HG03135 (cell line): ENCODE measurements around the gene CTCF.
"Not testable (repeated sequence)": the region's sequence is repeated elsewhere in the genome, so short reads cannot be mapped to it uniquely, and the experiment has no call there.

Experiments
- ATAC-seq: cut with Tn5 transposase; IDR thresholded peaks from one replicate; pipeline ENCODE4 v1.9.1; 2021; ENCODE audit warnings: mild to moderate bottlenecking, moderate library complexity; ENCODE audit not compliant: unreplicated experiment

Gene CTCF, protein sequence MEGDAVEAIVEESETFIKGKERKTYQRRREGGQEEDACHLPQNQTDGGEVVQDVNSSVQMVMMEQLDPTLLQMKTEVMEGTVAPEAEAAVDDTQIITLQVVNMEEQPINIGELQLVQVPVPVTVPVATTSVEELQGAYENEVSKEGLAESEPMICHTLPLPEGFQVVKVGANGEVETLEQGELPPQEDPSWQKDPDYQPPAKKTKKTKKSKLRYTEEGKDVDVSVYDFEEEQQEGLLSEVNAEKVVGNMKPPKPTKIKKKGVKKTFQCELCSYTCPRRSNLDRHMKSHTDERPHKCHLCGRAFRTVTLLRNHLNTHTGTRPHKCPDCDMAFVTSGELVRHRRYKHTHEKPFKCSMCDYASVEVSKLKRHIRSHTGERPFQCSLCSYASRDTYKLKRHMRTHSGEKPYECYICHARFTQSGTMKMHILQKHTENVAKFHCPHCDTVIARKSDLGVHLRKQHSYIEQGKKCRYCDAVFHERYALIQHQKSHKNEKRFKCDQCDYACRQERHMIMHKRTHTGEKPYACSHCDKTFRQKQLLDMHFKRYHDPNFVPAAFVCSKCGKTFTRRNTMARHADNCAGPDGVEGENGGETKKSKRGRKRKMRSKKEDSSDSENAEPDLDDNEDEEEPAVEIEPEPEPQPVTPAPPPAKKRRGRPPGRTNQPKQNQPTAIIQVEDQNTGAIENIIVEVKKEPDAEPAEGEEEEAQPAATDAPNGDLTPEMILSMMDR

DNA sequence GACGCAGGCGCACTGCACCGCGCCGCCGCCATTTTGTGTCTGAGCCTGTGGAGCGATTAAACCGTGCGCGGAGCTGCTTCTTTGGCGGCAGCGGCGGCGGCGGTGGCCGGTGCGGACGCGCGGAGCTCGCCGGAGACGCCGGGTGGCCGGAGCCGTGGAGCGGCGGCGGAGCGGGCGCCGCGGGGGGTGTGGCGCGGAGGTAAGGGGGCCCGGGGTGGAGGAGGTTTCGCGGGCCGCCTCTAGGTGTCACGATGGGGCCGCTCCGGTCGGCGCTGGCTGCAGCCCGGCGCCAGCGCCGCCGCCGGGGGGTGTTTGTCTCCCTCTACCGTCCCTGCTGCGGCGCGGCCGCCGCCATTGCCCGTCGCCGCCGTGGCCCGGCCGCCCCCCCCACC lies at the start of gene CTCF:
Gene CTCF, plus strand, starts transcription at position 1 of the 392 bp plus-strand sequence. CDS start 48,307 bp downstream, outside the sequence.
- peak; percentile 53 for ATAC-seq

DNA sequence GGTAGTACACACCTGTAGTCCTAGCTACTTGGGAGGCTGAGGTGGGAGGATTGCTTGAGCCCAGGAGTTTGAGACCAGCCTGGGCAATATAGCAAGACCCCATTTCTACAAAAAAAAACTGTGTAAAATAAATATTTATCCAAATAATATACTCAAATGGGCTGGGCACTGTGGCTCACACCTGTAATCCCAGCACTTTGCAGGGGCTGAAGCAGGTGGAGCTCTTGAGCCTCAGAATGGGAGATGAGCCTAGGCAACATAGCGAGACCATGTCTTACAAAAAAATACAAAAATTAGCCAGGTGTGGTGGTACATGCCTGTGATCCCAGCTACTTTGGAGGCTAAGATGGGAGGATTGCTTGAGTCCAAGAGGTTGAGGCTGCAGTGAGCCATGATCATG lies 48.4 kb upstream of the CTCF start:
- ATAC-seq: not testable (repeated sequence)

DNA sequence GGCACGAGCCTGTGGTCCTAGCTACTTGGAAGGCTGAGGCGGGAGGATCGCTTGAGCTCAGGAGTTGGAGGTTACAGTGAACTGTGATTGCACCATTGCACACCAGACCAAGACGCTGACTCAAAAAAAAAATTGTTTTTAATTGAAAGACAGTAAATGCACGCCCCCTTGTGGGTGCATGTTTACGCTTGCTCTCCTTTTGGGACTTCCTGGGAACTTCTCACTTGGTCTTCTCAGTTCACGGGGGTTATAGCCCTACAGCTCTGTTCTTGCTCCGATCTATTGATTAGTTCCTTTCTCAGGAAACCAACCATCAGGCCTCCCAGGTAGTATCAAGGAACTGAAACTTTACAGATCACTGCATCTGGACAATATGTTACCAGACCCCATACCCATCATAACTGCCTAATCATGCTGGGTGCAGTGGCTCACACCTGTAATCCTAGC lies 47.9 kb upstream of the CTCF start:
- ATAC-seq: no peak

DNA sequence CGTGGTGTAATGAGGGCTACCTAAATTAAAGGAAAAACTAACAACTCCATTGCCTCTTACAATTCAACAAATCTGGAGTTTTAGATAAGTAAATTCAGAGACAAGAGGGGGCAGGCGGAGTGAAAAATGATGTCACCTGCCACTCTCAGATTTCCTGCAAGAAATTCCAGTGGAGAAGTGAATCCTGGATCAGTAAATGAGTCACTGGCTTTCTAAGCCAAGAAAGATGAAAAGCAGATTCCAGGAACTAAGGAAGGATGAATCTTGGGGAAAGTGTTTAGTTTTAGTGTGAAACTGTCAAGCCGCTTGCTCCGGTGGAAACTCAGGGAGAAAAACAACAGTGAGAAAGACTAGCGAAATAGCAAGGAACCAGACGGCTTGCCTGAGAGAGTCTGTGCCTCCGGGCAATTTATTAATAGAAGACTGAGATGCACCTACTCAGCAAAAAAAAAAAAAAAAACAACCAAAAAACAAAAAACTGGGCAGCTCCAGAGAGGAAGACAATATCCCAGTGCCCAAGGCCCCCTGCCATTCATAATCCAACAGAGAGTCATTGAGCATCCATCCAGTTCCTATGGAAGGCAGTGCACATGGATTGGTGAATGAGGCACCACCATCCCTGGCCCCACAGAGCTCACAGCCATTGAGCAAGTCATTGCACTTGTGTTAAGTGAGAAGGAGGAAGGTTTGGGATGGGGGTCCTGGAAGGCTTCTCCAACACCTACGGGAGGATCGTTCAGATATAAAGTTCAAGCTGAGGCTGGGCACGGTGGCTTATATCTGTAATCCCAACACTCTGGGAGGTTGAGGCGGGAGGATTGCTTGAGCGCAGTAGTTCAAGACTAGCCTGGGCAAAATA lies 45.8 kb upstream of the CTCF start:
- no peak for ATAC-seq

DNA sequence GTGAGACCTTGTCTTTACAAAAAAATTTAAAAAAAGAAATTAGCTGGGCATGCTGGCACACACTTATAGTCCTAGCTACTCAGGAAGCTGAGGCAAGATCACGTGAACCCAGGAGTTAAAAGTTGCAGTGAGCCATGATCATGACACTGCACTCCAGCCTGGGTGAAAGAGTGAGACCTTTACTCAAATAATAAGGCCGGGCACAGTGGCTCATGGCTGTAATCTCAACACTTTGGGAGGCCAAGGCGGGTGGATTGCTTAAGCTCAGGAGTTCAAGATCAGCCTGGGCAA lies 45.2 kb upstream of the CTCF start:
- no peak for ATAC-seq

DNA sequence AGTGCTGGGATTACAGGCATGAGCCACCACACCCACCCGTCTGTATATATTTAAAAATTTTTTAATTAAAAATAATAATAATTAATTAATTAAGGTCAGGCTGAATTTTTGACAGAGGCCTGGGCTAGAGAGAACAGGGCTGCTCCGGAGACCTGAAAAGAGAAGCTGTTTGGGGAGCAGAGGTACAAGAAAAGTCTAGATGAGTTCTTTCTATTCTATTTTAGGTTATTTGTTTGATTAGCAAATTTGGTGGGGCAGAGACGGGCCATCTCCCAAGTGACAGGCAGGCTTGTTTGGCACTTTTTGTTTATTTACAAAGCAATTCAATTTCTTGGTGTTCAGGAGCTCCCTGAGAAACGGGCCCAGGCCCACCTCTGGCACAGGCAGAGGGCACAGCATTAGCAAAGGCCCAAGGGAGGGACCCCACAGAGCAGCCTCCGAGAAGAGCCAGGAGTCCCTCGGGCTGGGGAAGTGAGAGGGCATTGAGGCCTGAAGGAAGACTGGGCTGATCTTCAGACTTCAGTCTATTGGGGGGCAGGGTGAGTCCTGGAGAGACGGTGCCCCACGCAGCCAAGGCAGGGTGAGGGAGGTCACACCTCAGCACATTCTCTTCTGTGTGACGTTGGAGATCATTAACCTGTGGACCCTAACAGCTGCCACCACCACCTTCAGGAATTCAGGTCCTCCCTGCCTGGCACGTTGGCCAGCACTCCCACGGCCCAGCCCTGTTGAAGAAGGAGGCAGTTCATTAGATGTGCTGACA lies 44.5 kb upstream of the CTCF start:
- peak; percentile 41 for ATAC-seq

DNA sequence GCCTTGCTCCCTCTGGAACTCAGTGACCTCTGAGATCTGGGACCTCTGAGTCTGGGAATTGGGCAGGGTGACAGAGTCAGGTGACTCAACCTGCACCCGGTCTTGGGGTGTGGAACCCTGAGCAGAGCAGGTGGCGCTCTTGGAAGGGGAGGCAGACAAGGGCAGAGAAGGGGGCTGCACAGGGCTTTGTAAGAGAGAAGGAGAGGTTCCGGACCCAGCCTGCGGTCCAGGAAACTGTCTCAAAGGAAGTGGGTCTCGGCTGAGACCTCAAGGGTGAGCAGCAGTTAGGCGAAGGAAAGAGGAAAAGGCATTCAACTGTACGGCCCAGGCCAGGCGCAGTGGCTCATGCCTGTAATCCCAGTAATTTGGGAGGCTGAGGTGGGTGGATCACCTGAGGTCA lies 43.6 kb upstream of the CTCF start:
- no peak for ATAC-seq

DNA sequence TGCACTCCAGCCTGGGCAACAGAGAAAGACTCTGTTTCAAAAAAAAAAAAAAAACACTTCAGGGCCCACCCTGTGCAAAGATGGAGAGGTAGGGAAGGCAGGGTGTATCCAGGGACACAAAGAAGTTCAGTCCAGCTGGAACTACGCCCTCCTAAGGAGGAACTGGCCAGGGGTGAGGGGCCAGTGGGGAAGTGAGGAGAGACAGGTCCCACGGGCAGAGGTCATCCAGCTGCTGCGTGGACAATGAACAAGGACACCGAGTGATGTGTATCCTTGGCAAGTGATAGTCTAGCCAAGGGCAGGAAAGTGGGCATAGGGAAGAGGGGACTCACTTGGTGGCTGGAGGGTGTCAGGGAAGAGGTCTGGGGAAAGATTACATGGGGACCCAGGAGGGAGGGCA lies 43.1 kb upstream of the CTCF start:
- ATAC-seq: no peak

DNA sequence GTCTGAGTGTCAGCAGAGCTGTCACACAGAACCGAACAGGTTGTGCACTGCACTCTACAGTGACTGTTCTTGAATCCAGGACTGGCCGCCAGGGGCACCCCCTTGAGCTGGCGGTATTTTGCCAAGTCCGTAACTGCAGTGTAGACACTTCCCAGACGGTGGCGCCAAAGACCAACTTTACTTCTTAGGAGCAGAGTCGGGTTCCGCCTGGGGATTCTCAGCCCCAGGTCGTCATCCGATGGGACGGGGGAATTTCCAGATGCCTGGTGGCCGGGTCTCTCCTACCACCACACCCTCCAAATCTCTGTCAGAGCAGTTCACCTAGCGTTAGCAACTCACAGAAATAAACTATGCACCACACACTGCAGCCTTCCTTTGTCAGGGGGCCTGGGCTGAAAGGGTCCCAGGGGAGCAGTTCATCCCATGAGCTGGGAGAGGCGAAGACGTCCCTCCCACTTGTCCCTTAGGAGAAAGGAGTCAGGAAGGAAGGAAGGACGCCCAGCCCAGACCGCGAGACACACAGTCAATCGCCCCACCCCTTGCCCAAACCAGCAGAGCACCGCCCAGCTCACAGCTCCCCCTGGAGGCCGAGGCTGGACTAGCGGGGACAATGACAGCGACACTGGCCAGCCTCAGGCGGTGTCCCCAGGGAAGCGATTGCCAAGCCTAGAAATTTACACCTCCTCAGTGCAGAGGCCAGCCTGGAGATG lies 41.1 kb upstream of the CTCF start:
- peak; percentile 63 for ATAC-seq

DNA sequence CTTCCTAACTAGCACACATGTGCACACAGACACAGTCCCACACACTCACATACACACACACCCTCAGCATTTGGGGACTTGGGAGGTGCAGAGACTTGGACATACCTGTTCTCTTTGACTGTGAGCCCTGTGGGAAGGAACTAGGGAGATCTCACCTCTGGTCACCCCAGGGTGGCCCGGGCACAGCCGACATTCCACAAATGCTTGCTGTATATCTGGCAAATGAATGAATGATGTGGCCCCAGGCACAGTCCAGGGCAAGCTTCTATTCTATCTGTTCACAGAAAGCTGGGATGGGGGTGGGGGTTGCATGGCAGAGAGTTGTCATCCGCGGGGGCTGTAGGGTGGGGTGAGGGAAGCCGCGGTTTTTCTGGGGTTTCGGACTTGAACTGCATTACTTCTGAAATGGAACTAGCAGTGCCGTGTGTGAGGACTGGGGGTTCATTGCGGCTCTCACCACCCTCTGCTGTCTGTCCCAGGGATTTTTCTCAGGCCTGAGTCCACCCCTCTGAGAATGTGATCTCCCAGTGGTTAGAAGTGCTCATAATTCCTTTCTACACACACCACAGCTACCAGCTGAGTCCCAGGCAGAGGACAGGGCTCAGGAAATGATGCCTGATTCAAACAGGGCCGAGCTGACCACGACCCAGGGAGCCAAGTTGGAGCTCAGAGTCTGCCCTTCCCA lies 37.0 kb upstream of the CTCF start:
- ATAC-seq: no peak

DNA sequence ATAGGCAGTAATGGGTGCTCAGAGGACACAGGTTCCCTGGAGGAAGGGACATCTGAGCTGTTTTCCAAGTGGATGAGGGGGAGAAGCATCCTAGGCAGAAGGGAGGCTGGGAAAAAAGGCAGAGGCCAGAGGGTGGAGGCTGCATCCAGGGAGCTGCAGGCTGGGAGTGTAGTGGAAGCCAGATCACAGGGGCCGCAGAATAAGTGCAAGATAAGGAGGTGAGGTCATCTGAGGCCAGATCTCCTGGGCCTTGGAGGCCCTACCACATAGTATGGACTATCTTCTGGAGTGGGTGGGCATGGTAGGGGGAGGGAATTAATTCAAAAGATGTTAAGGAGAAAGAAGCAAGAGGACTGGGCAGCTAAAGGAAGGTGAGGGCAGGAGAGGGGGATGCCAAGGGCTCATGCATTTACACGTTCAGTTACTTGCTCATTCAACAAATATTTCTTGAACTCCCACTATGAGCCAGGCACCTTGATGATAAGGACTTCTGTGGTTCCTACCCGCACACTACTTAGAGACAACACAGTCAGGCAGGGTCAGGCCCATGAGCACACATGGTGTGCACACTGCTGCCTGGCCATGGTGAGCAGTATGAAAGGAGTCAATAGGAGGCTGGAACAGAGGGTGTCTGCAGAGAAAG lies 36.1 kb upstream of the CTCF start:
- no peak for ATAC-seq

DNA sequence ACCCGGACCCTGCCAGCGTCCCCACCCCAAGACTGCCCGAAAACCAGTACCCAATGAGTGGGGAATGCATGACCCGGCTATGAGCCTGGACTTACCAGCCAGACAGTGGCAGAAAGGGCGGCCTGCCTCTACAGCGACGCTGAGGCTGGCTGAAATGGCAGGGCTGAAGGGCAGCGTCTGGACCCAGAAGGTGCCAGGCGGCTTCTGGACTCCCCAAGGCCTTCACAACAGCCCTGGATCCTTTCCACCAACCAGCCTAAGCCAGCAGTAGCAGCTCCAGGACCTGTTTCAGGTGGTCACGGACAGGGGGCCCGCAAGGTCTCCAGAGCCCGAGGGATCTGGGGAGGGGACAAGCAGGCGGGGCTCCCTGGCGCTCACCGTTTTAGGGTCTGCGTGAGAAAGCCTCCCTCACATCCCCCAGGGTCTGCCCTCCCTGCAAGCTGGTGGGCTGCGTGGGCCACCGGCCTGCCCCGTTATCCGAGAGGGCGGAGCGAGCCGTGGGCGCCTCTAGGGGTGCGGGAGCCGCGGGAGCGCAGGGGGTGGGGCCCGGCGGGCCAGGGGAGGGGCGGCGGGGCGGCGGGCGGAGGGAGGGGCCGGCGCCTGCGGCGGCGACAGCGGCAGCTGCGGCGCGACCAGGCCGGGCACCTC lies 34.0 kb upstream of the CTCF start, which contains the start of gene RIPOR1:
Gene RIPOR1, plus strand, starts transcription at position 608 of the 648 bp plus-strand sequence. CDS start 9,618 bp downstream, outside the sequence.
- ATAC-seq: no peak

DNA sequence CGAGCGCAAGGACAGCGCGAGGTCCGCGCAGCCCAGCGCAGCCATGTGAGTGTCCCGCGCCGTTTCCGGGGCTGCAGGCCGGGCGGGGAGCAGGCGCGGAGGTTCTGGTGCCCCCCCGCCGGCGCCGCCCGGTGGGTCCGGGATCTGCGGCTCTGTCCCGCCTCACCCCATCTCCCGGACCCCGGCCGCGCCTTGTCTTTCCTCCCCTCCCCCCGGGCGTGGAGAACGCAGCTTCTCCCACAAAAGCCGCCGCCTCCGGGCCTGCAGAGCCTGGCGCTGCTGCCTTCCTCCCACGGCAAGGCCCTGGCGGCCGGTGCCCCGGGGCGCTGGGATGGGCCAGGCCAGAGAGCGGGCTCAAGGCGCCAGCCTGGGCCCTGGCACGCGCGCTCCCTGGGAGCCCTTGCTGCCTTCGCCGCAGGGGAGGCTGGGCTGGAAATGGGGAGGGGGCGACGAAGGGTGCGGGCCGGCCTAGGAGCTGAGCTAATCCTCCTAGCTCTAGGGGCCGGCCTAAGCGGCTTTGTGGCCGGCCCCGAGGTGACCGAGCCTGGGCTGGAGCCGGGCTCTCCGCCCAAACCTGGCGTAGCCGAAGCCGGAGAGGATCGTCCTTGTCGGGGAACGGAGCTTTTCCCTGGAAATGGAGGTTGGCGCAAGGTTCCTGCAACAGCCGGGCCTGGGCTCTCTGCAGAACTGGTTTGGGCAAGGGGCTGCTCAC lies 33.3 kb upstream of the CTCF start:
- ATAC-seq: no peak

DNA sequence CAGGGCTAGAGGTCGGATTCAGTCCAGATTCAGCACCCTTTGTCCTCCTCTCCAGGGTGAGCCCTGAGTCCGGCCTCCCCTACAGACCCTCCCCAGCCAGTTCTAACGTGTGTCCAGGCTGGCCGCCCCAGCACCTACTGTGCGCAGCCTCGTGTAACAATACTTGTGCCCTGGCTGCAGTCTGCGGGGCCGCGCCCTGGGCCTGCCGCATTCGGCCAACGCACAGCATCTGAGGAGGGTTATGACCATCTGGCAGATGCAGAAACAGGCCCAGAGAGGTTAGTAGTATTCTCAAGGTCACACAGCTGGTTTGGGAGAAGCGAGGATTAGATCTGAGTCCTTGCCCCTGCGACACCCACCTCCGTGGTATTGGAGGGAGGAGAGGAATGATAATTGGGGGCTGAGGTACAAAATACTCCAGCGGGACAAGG lies 32.7 kb upstream of the CTCF start:
- no peak for ATAC-seq

DNA sequence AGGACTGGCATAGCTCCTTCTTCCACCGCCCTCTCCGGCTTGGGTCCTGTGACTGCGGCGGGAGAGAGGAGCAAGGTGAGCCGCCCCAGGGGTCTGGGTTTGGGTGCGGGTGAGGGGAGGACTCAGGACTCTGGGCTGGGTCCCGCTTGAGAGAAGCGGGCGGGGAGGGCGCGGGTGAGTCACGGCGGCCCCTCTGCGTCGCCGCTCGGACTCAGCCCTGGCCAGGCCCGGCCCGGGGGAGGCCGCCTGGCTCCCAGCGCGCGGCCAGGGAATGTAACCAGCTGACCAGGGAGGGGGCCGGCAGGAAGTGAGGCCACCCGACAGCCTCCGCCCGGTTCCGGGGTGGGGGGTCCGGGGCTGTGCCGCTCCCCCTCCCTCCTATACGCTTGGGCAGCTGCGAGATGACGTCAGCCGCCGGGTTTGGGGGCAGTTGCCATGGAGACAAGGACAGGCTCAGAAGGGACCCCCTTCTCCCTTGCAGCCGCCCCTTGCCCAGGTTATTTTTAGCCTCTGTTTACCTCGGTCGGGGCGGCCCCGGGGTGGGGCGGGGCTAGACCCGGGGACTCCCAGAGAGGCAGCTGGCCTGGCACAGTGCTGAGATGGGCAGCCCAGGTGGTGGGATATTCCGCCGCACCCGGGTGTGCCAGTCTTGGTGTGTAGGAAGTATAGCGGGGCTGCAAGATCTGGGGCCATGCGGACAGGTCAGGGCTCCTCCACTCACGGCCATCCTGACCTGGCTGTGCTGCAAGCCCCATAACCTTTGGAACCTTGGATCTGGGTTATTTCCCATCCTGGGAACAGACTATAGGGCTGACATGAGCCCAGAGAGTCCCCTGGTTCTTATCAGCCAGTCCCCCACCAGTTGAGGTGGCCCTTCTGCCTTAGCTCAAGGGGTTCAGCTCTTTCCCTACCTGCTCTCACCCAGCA lies 32.0 kb upstream of the CTCF start:
- peak; percentile 35 for ATAC-seq

DNA sequence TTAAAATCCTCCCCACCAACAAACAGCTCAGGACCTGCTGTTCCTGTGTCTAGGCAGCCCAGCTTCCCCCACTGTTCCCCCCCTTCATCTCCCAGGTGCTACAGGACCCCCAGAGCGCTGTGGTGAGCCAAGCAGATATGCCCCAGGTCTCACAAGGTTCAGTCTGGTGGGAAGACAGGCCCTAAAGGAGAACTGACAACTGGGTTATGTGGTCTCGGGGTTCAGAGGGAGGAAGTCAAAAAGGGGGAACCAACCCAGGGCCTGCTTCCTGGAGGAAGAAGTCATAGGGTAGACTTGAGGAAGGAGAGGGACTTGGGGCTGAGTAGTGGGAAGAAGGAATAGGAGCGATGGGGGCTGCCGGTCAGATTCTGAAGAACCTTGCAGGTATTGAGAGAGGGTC lies 31.1 kb upstream of the CTCF start:
- ATAC-seq: no peak
